Sigmoid colon (tissue), 4 donors: ENCODE data around the gene ARVCF.

Source experiments
- CTCF ChIP-seq, 4 experiments: fragments of 450-650 bp in 3 of 4; fragments of 200-600 bp in 1 of 4; IDR thresholded peaks; one replicate each; pipeline ENCODE4 v1.5.1; 2016 to 2019; ENCODE audit warnings: antibody characterized with exemption in 4 of 4, mild to moderate bottlenecking in 3 of 4, moderate library complexity in 2 of 4
- POLR2A ChIP-seq, 2 donors: fragments of 450-650 bp; IDR thresholded peaks; one replicate each; pipeline ENCODE4 v1.6.1; 2016; ENCODE audit warnings: antibody characterized with exemption in 2 of 2, mild to moderate bottlenecking in 2 of 2, moderate library complexity in 2 of 2
- POLR2AphosphoS5 ChIP-seq, 4 donors: sonication (generic); formaldehyde crosslinking; IDR thresholded peaks; one replicate each; pipeline ENCODE4 v1.6.1; 2017; ENCODE audit warnings: antibody characterized with exemption in 4 of 4

DNA sequence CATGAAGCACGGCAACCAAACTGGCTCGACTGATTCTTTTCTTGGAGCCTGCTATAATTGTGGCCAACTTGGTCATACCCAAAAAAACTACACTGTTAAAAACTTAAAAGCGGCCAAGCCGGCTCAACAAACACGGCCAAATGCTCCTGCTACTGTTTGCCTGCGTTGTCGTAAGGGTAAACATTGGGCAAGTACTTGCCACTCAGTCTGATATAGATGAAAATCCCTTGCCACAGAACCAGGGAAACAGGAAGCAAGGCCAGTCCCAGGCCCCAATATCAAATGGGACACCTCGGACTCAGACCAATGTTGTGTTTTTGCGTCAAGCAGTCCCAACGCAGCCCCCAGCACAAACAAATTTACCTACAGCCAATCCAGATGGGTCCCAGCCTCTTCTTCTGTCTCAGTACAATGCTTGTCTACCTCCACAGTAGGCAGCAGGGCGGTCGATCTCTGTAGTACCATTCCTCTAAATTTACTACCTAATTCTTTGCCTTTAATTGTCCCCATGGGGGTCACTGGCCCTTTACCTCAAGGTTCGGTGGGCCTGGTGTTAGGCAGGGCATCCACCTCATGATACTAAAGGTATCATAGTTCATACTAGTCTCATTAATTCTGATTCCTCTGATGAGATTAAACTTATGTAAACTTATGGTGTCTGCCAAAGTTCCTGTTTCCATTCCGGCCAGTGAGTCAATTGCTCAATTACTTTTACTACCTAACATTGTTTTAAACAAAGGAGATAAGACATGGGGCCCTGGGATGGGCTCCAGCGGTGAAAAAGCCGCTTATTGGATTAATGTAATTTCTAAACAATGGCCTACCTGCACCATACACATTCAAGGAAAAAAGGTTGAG is 78.8 kb downstream of the ARVCF start:
- TF ChIP-seq POLR2A (IDR thresholded peaks at IDR 0.05): no peak
- TF ChIP-seq POLR2AphosphoS5 (IDR thresholded peaks at IDR 0.05): no peak
- no peak for TF ChIP-seq CTCF (IDR thresholded peaks at IDR 0.05)
